GM12878 (cell line): Measurements from ENCODE around the gene FASN. TPM values are rescaled to one million over a fixed set of nuclear protein-coding genes. Genes with fewer than 3 reads are reported as not detected.
A peak's percentile ranks its signal among the peaks of the same experiment; 100 is the strongest.

ENCODE experiments used
- ATAC-seq: fragments of 200-7000 bp; cut with Tn5 transposase; 3 replicates; pipeline ENCODE4 v1.9.1; 2020; ENCODE audit warnings: mild to moderate bottlenecking, moderate library complexity
- BruUV-seq: library from RNA; stranded (reverse); fragments of 400-500 nt; replicated peaks from 2 replicates; lab custom pipeline; 2021; lab: Mats Ljungman, UMichigan
- CTCF ChIA-PET: fragments of 300-600 bp; sonication (Branson Sonifier 250); formaldehyde crosslinking; extraction: SDS; loops from one replicate; lab custom pipeline; 2021; ENCODE audit warnings: inconsistent platforms; lab: Yijun Ruan, JAX
- POLR2A ChIA-PET: fragments of 350-600 bp; formaldehyde crosslinking; extraction: SDS; loops from one replicate; lab custom pipeline; 2021; ENCODE audit warnings: inconsistent platforms; lab: Charles Lee
- RAD21 ChIA-PET: fragments of 300-600 bp; sonication (Branson Sonifier 250); formaldehyde crosslinking; loops from one replicate; lab custom pipeline; 2023; ENCODE audit warnings: antibody characterized with exemption; ENCODE audit not compliant: unreplicated experiment; lab: Charles Lee
- SMC1A ChIA-PET: fragments of 300-600 bp; sonication (Branson Sonifier 250); formaldehyde crosslinking; loops from one replicate; lab custom pipeline; 2023; ENCODE audit not compliant: unreplicated experiment, uncharacterized antibody; lab: Charles Lee
- DNase-seq: peaks from one replicate; pipeline ENCODE4 v3.0.0-alpha.2; 2011; ENCODE audit warnings: low read depth, low spot score
- FAIRE-seq: peaks from 3 replicates; lab custom pipeline; 2011; peaks lifted over from hg19 to GRCh38; lab: Jason Lieb, UNC
- H2AFZ ChIP-seq: 2 replicates; pipeline ENCODE4 v1.6.0; 2011; ENCODE audit warnings: low read depth, low read length, control low read depth; ENCODE audit not compliant: control insufficient read depth
- H3K27ac ChIP-seq: 2 replicates; pipeline ENCODE4 v1.5.1; 2011; ENCODE audit warnings: control low read depth; ENCODE audit not compliant: control insufficient read depth, insufficient read depth
- H3K27me3 ChIP-seq, 2 experiments: replicated peaks in 1 of 2; 2 replicates each; pipeline versions ENCODE4 v1.6.0 to v1.6.1; 2011; ENCODE audit warnings: low read length in 1 of 2; ENCODE audit not compliant: control insufficient read depth in 2 of 2, insufficient read depth in 2 of 2
- H3K36me3 ChIP-seq, 2 experiments: 2 replicates each; pipeline ENCODE4 v1.5.1; 2011; ENCODE audit warnings: low read length in 1 of 2; ENCODE audit not compliant: control insufficient read depth in 2 of 2, insufficient read depth in 2 of 2
- H3K4me1 ChIP-seq: 2 replicates; pipeline ENCODE4 v1.6.1; 2011; ENCODE audit warnings: mild to moderate bottlenecking, low read length, moderate library complexity, mixed read lengths; ENCODE audit not compliant: control insufficient read depth, insufficient read depth
- H3K4me2 ChIP-seq: 2 replicates; pipeline ENCODE4 v1.6.0; 2011; ENCODE audit warnings: control low read depth; ENCODE audit not compliant: control insufficient read depth, insufficient read depth
- H3K4me3 ChIP-seq: fragments of 200-600 bp; sonication (generic); 2 replicates; pipeline ENCODE4 v1.5.1; 2016
- H3K79me2 ChIP-seq: 2 replicates; pipeline ENCODE4 v1.6.0; 2011; ENCODE audit warnings: low read length; ENCODE audit not compliant: control insufficient read depth, insufficient read depth
- H3K9ac ChIP-seq: 2 replicates; pipeline ENCODE4 v1.8.0; 2011; ENCODE audit warnings: low read length, control low read depth, mixed read lengths; ENCODE audit not compliant: control insufficient read depth, insufficient read depth
- H3K9me3 ChIP-seq: replicated peaks from 3 replicates; pipeline ENCODE4 v1.5.1; 2011; ENCODE audit warnings: mild to moderate bottlenecking, low read length; ENCODE audit not compliant: control insufficient read depth, insufficient read depth
- H4K20me1 ChIP-seq: 2 replicates; pipeline ENCODE4 v1.6.0; 2011; ENCODE audit not compliant: control insufficient read depth, insufficient read depth
- ATF7 ChIP-seq: fragments of 450-650 bp; IDR thresholded peaks from 2 replicates; pipeline ENCODE4 v1.6.1; 2016; ENCODE audit warnings: low read depth, mild to moderate bottlenecking
- BCL11A ChIP-seq: IDR thresholded peaks from 2 replicates; pipeline ENCODE4 v1.6.1; 2011; ENCODE audit warnings: low read depth, low read length
- CHD4 ChIP-seq: fragments of 200-600 bp; sonication (generic); IDR thresholded peaks from 2 replicates; pipeline ENCODE4 v1.6.1; 2016; ENCODE audit warnings: mild to moderate bottlenecking
- HDGF ChIP-seq: fragments of 450-650 bp; IDR thresholded peaks from 2 replicates; pipeline ENCODE4 v1.6.1; 2016; ENCODE audit warnings: antibody characterized with exemption
- JUNB ChIP-seq: IDR thresholded peaks from 2 replicates; pipeline ENCODE4 v1.6.1; 2016; ENCODE audit warnings: antibody characterized with exemption, mild to moderate bottlenecking
- NBN ChIP-seq: fragments of 450-650 bp; IDR thresholded peaks from 2 replicates; pipeline ENCODE4 v1.6.1; 2016
- NFXL1 ChIP-seq: fragments of 450-650 bp; IDR thresholded peaks from 2 replicates; pipeline ENCODE4 v1.6.1; 2017; ENCODE audit warnings: antibody characterized with exemption, mild to moderate bottlenecking, borderline replicate concordance
- NR2C2 ChIP-seq: IDR thresholded peaks from 2 replicates; pipeline ENCODE4 v1.6.1; 2011; ENCODE audit warnings: borderline replicate concordance, low read depth; ENCODE audit not compliant: control insufficient read depth, insufficient read length
- POLR2A ChIP-seq: IDR thresholded peaks from 2 replicates; pipeline ENCODE4 v1.6.1; 2011; ENCODE audit warnings: low read depth, mild to moderate bottlenecking, low read length
- POLR2AphosphoS2 ChIP-seq: IDR thresholded peaks from 2 replicates; pipeline ENCODE4 v1.6.1; 2011; ENCODE audit warnings: low read depth, mild to moderate bottlenecking, low read length, improper control_type of control experiment, moderate library complexity
- SMC3 ChIP-seq: IDR thresholded peaks from 2 replicates; pipeline ENCODE4 v1.6.1; 2011; ENCODE audit warnings: low read length, improper control_type of control experiment, borderline replicate concordance
- STAT1 ChIP-seq: fragments of 450-650 bp; conservative IDR thresholded peaks from 2 replicates; pipeline ENCODE4 v1.6.1; 2014; ENCODE audit warnings: antibody characterized with exemption, mild to moderate bottlenecking
- ZNF622 ChIP-seq: fragments of 450-650 bp; IDR thresholded peaks from 2 replicates; pipeline ENCODE4 v1.6.1; 2017; ENCODE audit warnings: mild to moderate bottlenecking, inconsistent platforms
- WGBS: methylation state at CpG from one replicate; pipeline ENCODE4 v1.1.6; 2016; ENCODE audit warnings: low lambda C conversion rate; ENCODE audit not compliant: insufficient replicate concordance, insufficient coverage; ENCODE audit errors: missing lambda C conversion rate; 5-methylcytosine and 5-hydroxymethylcytosine counted together
- in situ Hi-C: fragments of 300-500 bp; cut with MboI; formaldehyde crosslinking; loops from 9 replicates; pipeline ENCODE4 v1.14.3; 2018; ENCODE audit warnings: mixed read lengths
- intact Hi-C: fragments of 100-400 bp; cut with micrococcal nuclease; formaldehyde crosslinking; loops from one replicate; pipeline ENCODE4 v1.14.2; 2022; ENCODE audit not compliant: unreplicated experiment
- polyA plus RNA-seq, 11 experiments: library from polyadenylated mRNA; depleted of rRNA in 4 of 11; unstranded in 6 of 11; stranded (reverse) in 5 of 11; fragments of >200 nt; fragmentation: Nextera tagmentation in 4 of 11; fragmentation: Illumina TruSeq in 1 of 11; extraction: Ambion mirVana in 4 of 11; extraction: Trizol in 1 of 11; gene quantifications; 1 replicate in 1 of 11; 2 replicates in 10 of 11; pipeline versions ENCODE4 v1.2.1 to v1.2.3, GENCODE V29; 2011 to 2016; ENCODE audit warnings: inconsistent platforms in 2 of 11, missing spikeins in 2 of 11, low read depth in 1 of 11
- total RNA-seq, 4 experiments: library from RNA; depleted of rRNA in 3 of 4; stranded (reverse); fragments of >200 nt in 3 of 4; fragmentation: Illumina TruSeq in 1 of 4; extraction: Trizol in 1 of 4; gene quantifications; 2 replicates each; pipeline versions ENCODE4 v1.2.1 to v1.2.3, GENCODE V29; 2013 to 2021
- TF ChIP-seq, protein P1 (sequence below): fragments of 450-650 bp; IDR thresholded peaks from 2 replicates; pipeline ENCODE4 v1.6.1; 2018; ENCODE audit warnings: mild to moderate bottlenecking, low read depth, moderate library complexity; ENCODE audit not compliant: partially characterized antibody
- TF ChIP-seq, protein P2 (sequence below): IDR thresholded peaks from 2 replicates; pipeline ENCODE4 v1.6.1; 2012; ENCODE audit warnings: low read depth, low read length, improper control_type of control experiment

FASN gene
- total and polyA plus RNA-seq, 10 of the 15 experiments (the other 5 are each of a cell fraction or from before 2014, with no cell fraction given): 0.19 to 333 (median 30.4) TPM

DNA sequence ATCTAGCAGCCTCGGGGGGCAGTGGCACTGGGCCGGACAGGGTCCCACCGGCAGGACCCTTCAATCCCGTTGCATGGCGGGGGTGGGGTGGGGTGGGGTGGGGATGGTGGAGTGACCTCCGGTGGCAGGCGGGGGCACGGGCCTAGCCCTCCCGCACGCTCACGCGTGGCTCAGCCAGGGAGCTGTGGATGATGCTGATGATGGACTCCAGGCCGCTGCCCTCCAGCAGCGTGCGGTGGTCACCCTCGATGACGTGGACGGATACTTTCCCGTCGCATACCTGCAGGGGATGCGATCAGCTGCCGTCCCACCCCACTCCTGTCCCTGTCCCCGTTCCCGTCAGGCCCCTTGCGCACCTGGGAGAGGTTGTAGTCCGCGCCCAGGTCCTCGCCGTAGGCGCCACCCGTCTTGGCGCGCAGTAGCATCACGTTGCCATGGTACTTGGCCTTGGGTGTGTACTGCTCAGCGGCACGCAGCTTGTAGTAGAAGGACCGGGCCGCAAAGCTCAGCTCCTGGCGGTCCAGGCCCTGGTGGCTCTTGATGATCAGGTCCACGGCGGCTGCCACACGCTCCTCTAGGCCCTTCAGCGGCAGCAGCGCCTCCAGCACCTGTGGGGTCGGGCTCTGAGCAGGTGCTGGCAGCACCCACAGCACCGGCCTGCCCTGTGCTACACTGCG is 18.9 kb downstream of the FASN start:
- H3K9me3 ChIP-seq: no peaks in the 10 kb centered on the region
- H3K9ac ChIP-seq: no peak overlapping the region
- no peaks in the 10 kb centered on the region for H3K79me2 ChIP-seq
- CTCF ChIA-PET: no interaction called here
- TF ChIP-seq POLR2A: peak; percentile 63; the same call in 1 of the 2 replicates
- TF ChIP-seq NBN: no peak
- TF ChIP-seq JUNB: no peak
- H2AFZ ChIP-seq: no peak overlapping the region
- in situ Hi-C loops: no loop called here
- no peak overlapping the region for H3K4me2 ChIP-seq
- no peaks in the 10 kb centered on the region for H3K4me1 ChIP-seq
- no peak overlapping the region for H3K27ac ChIP-seq
- intact Hi-C loops: no loop called here
- DNase-seq (no peak), ATAC-seq (no peak), FAIRE-seq (no peak)
- RAD21 ChIA-PET: no interaction called here
- H3K4me3 ChIP-seq: no peak overlapping the region
- H3K36me3 ChIP-seq: peaks cover 11 to 43% of the 10 kb centered on the region in 2 experiments; a peak in 3 of 4 replicates
- no TSS peak for BruUV-seq
- H4K20me1 ChIP-seq: no peaks in the 10 kb centered on the region
- WGBS: 99% methylated on average over 37 of the region's 47 CpGs
- SMC1A ChIA-PET: no interaction called here
- H3K27me3 ChIP-seq: no peaks in the 10 kb centered on the region
- POLR2A ChIA-PET: no interaction called here

DNA sequence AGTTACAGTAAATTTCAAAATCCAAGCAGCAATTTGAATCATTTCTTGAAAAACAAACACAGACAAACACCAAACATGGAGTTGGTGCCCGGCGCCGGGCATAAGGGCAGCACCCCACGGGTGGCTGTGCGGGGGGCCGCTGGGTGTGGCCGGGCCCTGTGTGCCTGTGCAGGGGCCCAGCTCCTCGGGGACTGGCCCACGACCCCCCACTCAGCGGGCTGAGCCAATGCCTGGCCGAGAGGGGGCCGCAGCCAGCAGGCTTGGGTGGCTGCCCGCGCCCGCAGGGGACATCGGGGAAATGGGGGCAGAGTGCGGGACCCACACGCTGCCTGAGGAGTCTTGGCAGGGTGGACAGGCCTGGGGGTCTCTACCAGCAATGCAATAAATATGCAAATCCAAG is 19.6 kb downstream of the FASN start:
- no peak for FAIRE-seq
- ChIA-PET SMC1A (no interaction called here), POLR2A (no interaction called here), CTCF (no interaction called here), RAD21 (no interaction called here)
- in situ Hi-C loops: no loop called here
- WGBS: 72% methylated on average over 18 of the region's 18 CpGs
- peaks cover 10 to 36% of the 10 kb centered on the region in 2 experiments; a peak in 3 of 4 replicates for H3K36me3 ChIP-seq
- no peak overlapping the region for H3K4me2 ChIP-seq
- H2AFZ ChIP-seq: no peak overlapping the region
- H3K4me1 ChIP-seq: no peaks in the 10 kb centered on the region
- no peaks in the 10 kb centered on the region for H4K20me1 ChIP-seq
- H3K79me2 ChIP-seq: no peaks in the 10 kb centered on the region
- no peak overlapping the region for H3K27ac ChIP-seq
- no peak overlapping the region for H3K4me3 ChIP-seq
- H3K9me3 ChIP-seq: no peaks in the 10 kb centered on the region
- DNase-seq: no peak
- BruUV-seq: no TSS peak
- TF ChIP-seq BCL11A (no peak), STAT1 (no peak), SMC3 (no peak), ZNF622 (no peak), NFXL1 (no peak), NBN (no peak), CHD4 (no peak), HDGF (no peak), NR2C2 (no peak), ATF7 (no peak), POLR2AphosphoS2 (no peak)
- TF ChIP-seq, protein P1, sequence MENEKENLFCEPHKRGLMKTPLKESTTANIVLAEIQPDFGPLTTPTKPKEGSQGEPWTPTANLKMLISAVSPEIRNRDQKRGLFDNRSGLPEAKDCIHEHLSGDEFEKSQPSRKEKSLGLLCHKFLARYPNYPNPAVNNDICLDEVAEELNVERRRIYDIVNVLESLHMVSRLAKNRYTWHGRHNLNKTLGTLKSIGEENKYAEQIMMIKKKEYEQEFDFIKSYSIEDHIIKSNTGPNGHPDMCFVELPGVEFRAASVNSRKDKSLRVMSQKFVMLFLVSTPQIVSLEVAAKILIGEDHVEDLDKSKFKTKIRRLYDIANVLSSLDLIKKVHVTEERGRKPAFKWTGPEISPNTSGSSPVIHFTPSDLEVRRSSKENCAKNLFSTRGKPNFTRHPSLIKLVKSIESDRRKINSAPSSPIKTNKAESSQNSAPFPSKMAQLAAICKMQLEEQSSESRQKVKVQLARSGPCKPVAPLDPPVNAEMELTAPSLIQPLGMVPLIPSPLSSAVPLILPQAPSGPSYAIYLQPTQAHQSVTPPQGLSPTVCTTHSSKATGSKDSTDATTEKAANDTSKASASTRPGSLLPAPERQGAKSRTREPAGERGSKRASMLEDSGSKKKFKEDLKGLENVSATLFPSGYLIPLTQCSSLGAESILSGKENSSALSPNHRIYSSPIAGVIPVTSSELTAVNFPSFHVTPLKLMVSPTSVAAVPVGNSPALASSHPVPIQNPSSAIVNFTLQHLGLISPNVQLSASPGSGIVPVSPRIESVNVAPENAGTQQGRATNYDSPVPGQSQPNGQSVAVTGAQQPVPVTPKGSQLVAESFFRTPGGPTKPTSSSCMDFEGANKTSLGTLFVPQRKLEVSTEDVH: no peak
- TF ChIP-seq, protein P2, sequence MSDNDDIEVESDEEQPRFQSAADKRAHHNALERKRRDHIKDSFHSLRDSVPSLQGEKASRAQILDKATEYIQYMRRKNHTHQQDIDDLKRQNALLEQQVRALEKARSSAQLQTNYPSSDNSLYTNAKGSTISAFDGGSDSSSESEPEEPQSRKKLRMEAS: no peak
- no peak overlapping the region for H3K9ac ChIP-seq
- intact Hi-C loops: no loop called here
- no peak for ATAC-seq
- no peaks in the 10 kb centered on the region for H3K27me3 ChIP-seq
